Ramos (cell line): ENCODE measurements around the gene MACROD2.

Experiments used
- in situ Hi-C: fragments of 300-500 bp; cut with MboI; formaldehyde crosslinking; loops from one replicate; pipeline ENCODE4 v1.14.3; 2022; ENCODE audit warnings: low sequenced_read_pairs; ENCODE audit not compliant: unreplicated experiment

Gene MACROD2

GRCh38 chr20:14717134-14717999 is 722.1 kb downstream of the MACROD2 start:
- in situ Hi-C loops, result no loop called here

- in situ Hi-C loops, result no loop called here
These were observed 724.9 kb downstream of the MACROD2 start for GRCh38 chr20:14720251-14720650.

- in situ Hi-C loops, result no loop called here
These were observed 726.7 kb downstream of the MACROD2 start for GRCh38 chr20:14721926-14722452.

GRCh38 chr20:14723614-14724013 is 728.3 kb downstream of the MACROD2 start:
- in situ Hi-C loops, result no loop called here

GRCh38 chr20:14724036-14724435 is 728.7 kb downstream of the MACROD2 start:
- in situ Hi-C loops, result no loop called here

- in situ Hi-C loops, result no loop called here
These were observed 729.2 kb downstream of the MACROD2 start for GRCh38 chr20:14724468-14724867.

GRCh38 chr20:14726591-14726990 is 731.3 kb downstream of the MACROD2 start:
- in situ Hi-C loops, result no loop called here

- in situ Hi-C loops, result no loop called here
These were observed 732.3 kb downstream of the MACROD2 start for GRCh38 chr20:14727485-14728150.

- in situ Hi-C loops, result no loop called here
These were observed 734.1 kb downstream of the MACROD2 start for GRCh38 chr20:14729390-14729789.

- in situ Hi-C loops, result no loop called here
These were observed 737.0 kb downstream of the MACROD2 start for GRCh38 chr20:14732343-14732742.

GRCh38 chr20:14732996-14733395 is 737.7 kb downstream of the MACROD2 start:
- in situ Hi-C loops, result no loop called here

GRCh38 chr20:14740380-14740779 is 745.1 kb downstream of the MACROD2 start:
- in situ Hi-C loops, result no loop called here

- in situ Hi-C loops, result no loop called here
These were observed 746.3 kb downstream of the MACROD2 start for GRCh38 chr20:14741616-14742015.

- in situ Hi-C loops, result no loop called here
These were observed 749.4 kb downstream of the MACROD2 start for GRCh38 chr20:14744723-14745122.

GRCh38 chr20:14745830-14746229 is 750.5 kb downstream of the MACROD2 start:
- in situ Hi-C loops, result no loop called here

- in situ Hi-C loops, result no loop called here
These were observed 755.9 kb downstream of the MACROD2 start for GRCh38 chr20:14751191-14751590.

GRCh38 chr20:14757728-14758127 is 762.4 kb downstream of the MACROD2 start:
- in situ Hi-C loops, result no loop called here

GRCh38 chr20:14758356-14758755 is 763.0 kb downstream of the MACROD2 start:
- in situ Hi-C loops, result no loop called here

GRCh38 chr20:14759979-14760378 is 764.7 kb downstream of the MACROD2 start:
- in situ Hi-C loops, result no loop called here

- in situ Hi-C loops, result no loop called here
These were observed 766.6 kb downstream of the MACROD2 start for GRCh38 chr20:14761903-14762302.
